Stromal cell of bone marrow (primary cell): ENCODE measurements around the gene RDH14.
A peak's percentile ranks its signal among the peaks of the same experiment; 100 is the strongest.

Source experiments
- DNase-seq: peaks from one replicate; pipeline ENCODE4 v3.0.0-alpha.2; 2012; ENCODE audit warnings: low read depth

Gene RDH14

GRCh38 chr2:18520451-18521425 is 39.7 kb downstream of the RDH14 start:
- peak; percentile 57 for DNase-seq

- no peak for DNase-seq
Observed at GRCh38 chr2:18519914-18520450, 40.5 kb downstream of the RDH14 start.

GRCh38 chr2:18518116-18519111 is 42.0 kb downstream of the RDH14 start:
- DNase-seq, result no peak

- DNase-seq, result no peak
Observed at GRCh38 chr2:18517386-18517785, 43.1 kb downstream of the RDH14 start.

- no peak for DNase-seq
Observed at GRCh38 chr2:18516112-18516511, 44.3 kb downstream of the RDH14 start.

GRCh38 chr2:18514526-18515461 is 45.7 kb downstream of the RDH14 start:
- no peak for DNase-seq

- no peak for DNase-seq
Observed at GRCh38 chr2:18510775-18511174, 49.7 kb downstream of the RDH14 start.

GRCh38 chr2:18506883-18507509 is 53.5 kb downstream of the RDH14 start:
- no peak for DNase-seq

GRCh38 chr2:18505703-18506341 is 54.6 kb downstream of the RDH14 start:
- no peak for DNase-seq
